ENCODE data around the gene PKHD1.

The PKHD1 gene

GRCh38 chr6:51608383-51608782, 479.0 kb downstream of the PKHD1 start:
- TF ChIP-seq CTCF (IDR thresholded peaks at IDR 0.05) = no peak

GRCh38 chr6:51600514-51600913, 486.9 kb downstream of the PKHD1 start:
- TF ChIP-seq CTCF (IDR thresholded peaks at IDR 0.05) = no peak

- TF ChIP-seq CTCF (IDR thresholded peaks at IDR 0.05) = no peak
Measured at GRCh38 chr6:51598171-51598570, 489.2 kb downstream of the PKHD1 start.

- TF ChIP-seq CTCF (IDR thresholded peaks at IDR 0.05) = no peak
Measured at GRCh38 chr6:51594981-51595380, 492.4 kb downstream of the PKHD1 start.

- no peak for TF ChIP-seq CTCF (IDR thresholded peaks at IDR 0.05)
Measured at GRCh38 chr6:51585264-51585663, 502.1 kb downstream of the PKHD1 start.

GRCh38 chr6:51584163-51584562, 503.2 kb downstream of the PKHD1 start:
- no peak for TF ChIP-seq CTCF (IDR thresholded peaks at IDR 0.05)

GRCh38 chr6:51578994-51579393, 508.4 kb downstream of the PKHD1 start:
- TF ChIP-seq CTCF (IDR thresholded peaks at IDR 0.05) = no peak

GRCh38 chr6:51578362-51578761, 509.1 kb downstream of the PKHD1 start:
- no peak for TF ChIP-seq CTCF (IDR thresholded peaks at IDR 0.05)

Data from LNCAP (cell line).